Glomerular visceral epithelial cell (primary cell): ENCODE results near the gene EFCAB12.

Experiments used
- DNase-seq: peaks from one replicate; pipeline ENCODE4 v3.0.0-alpha.2; 2016; ENCODE audit errors: extremely low spot score

Gene EFCAB12

DNA sequence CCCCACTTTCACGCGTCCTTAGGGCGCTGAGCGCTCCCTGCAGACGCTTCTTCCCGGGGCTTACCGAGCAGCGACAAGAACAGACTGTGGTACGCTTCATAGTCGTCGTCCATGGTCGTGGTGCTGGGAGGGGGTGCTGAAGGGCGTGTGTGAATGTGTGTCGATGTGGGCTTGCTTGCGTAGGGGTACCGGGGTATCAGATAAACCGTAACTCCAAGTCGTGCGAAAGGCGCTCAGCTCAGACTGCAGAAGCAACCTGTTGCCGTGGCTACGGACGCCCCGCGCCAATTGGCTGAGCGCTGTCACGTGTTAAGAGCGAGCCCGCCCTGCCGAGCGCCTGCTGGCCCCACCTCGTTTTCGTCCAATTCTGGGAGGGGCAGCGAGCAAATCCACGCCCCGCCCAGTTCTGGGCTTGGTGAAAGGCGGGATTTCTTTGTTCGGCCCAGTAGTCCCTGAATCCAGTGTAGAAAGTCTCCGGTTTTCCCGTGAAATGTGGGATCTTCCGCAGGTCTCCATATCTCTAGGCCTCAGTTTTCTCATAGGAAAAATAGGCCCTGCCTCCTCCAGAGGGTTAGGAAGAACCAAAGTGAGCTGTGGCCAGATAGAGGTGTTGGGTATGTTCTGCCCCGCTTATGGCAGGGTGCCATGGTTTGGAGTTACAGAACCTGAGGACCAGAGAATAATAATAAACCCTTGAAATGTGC, at the start of gene EFCAB12:
TSS of gene EFCAB12 (minus strand) at position 261 of the 704 bp plus-strand sequence. CDS start at position 113, 148 bp downstream.
- peak; percentile 79 for DNase-seq

DNA sequence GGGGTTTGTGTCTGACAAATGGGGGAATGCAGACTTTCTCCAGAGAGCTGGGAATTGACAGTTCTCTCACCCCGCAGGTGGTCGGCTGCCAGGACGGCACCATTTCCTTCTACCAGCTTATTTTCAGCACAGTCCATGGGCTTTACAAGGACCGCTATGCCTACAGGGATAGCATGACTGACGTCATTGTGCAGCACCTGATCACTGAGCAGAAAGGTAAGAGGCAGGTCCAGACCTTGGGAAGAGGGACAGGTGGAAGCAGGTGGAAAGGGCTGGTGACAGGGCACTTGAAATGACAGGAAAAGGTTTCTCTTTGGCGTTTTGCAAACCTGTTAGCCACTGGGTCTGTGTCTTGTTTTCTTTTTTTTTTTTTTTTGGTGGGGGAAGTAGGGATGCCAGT, 48.1 kb upstream of the EFCAB12 start:
- DNase-seq, result no peak

DNA sequence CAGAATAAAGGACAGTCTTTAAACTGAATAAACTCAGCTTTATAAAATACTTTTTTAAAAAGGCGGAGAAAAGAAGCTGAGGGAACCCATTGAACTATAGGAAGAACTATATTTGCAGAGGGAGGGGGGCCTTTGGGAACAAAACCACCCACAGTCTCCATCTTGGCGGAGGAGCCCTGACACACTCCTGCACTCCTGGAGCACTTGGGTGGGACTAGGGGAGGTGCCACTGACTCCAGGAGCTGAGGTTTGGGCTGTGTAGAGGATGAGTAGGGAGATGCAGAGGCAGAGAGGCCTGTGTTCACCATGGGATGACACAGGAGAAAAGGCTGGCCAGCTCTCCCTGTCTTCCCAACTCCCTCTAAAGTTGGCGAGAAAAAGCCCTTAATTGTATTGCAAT, 47.4 kb upstream of the EFCAB12 start:
- no peak for DNase-seq

DNA sequence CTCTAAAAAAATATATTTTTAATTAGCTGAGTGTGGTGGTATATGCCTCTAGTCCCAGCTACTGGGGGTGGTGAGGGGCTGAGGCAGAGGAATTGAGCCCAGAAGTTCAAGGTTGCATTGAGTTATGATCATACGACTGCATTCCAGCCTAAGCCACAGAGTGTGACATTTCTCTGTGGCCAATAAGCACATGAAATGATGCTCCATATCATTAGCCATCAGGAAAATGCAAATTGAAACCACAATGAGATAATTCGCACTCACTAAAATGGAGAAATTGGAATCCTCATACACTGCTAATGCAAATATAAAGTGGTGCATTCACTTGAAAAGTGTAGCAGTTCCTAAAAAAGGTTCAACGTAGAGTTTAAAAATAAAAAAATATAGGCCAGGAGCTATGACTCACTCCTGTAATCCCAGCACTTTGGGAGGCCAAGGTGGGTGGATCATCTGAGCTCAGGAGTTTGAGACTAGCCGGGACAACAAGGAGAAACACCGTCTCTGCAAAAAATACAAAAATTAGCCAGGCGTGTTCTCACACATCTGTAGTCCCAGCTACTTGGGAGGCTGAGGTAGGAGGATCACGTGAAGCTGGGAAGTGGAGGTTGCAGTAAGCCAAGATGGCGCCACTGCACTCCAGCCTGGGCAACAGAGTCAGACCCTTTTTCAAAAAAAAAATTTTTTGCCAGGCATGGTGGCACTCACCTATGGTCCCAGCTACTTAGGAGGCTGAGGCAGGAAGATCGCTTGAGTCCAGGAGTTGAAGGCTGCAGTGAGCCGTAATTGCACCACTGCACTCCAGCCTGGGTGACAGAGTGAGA, 46.8 kb upstream of the EFCAB12 start:
- peak; percentile 10 for DNase-seq

DNA sequence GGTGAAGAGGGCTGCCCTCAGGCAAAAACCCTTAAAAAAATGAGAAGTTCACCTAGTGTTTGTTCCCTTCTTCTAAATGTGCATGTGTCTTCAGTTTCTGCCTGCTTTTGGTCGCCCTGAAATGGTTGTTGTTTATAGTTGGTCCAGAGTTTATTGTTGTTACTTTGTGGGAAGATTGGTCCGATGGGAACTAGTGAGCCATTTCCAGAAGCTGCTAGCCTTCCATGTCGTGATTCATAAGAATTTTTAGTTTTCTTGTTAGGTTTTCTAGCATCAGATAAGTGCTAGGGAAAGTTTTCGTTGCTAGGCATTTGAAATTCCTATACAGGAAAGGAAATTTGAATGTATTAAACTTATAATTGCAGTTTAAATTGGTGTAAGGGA, 45.3 kb upstream of the EFCAB12 start:
- no peak for DNase-seq

DNA sequence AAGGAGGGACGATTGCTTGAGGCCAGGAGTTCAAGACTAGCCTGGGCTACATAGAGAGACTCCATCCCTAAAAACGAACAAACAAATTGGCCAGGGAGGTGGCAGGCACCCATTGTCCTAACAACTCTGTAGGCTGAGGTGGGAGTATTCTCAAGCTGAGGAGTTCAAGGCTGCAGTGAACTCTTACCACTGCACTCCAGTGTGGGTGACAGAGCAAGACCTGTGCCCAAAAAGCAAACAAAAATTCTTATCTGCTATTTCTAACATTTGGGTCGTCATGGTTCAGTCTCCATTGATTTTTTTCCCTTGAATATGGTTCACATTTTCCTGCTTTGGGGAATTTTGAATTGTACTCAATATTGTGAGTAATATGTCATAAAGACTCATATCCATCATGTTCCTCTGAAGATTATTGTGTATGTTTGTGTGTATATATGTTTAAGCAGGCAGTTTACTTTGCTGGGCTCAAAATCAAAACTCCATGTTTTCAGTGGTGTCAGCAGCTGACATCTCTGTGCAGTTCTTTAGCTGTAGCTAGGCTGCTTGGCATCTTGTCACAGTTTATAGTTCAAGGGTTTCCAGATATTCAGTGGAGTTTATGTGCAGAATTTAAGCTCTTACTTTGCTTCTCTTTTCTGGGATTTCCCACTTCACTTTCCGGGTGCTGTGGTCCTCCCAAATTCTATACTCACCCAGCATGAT, 44.8 kb upstream of the EFCAB12 start:
- no peak for DNase-seq

DNA sequence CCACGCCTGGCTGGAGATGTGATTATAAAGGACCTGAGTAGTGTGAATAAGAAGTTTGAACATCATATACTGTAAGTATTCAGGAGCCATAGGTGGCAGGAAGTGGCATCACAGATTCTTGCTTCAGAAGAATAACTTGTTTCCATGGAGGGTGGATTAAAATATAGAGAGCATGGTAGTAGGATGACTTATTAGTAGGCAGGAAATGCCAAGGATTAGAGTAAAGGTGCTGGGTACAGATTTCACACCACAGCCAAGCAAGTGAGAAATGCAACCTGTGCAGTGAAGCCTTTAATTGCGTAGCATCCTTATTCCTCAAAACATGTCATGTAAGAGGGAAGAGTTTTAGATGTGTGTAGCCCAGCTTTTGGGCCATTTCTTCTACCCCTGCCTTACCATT, 42.4 kb upstream of the EFCAB12 start:
- peak; percentile 17 for DNase-seq

DNA sequence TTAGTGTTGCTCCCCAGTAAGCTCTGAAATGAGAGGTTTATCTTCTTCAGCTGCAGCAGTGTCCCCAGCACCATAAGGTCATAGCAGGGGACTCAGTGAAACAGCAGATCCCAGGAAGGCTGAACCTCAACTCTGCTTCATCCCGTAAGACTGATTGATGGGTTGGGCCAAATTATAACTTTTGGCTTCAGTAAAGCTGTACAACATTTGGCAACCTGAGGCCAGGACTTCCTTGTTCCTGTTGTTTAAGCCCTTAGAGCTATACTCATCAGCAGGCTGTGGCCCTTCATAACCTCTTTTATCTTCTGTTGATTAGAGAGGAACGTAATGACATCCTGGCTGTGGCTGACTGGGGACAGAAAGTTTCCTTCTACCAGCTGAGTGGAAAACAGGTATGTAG, 40.6 kb upstream of the EFCAB12 start:
- no peak for DNase-seq

DNA sequence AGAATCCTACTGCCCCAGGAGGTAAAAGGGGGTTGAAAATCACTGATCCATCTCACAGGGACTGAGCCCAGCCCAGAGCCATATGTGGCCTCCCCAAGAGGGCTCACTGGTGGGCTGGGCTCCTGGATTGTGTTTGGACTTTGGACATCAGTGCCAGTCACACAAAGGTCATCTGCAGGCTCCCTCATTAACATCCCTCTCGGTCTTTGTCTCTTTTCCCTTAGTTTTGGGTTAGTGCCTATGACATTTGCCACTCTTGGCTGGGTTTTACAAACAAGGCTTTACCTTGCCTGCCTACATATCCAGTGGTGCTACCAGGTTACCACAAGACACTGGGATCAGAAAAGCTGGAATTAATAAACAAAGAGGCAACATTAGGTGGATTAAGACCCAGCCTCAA, 39.5 kb upstream of the EFCAB12 start:
- DNase-seq, result no peak

DNA sequence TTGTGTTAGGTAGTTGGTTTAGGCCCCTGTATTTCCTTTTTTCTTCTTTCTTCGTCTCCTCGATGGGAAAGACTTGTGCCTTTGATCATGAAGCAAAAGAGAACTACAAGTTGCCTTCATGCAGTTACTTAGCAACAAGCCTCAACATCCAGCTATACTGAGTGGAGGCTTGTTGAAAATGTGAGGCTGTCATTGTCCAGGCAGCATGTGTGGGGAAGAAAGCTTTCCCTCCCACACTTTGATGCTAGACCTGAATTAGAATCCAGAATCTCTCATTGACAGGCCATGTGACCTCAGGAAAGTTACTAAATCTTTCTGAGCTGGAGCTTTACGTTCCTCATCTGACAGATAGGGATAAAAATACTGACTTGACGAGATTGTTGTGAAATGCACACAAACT, 35.3 kb upstream of the EFCAB12 start:
- DNase-seq, result no peak

DNA sequence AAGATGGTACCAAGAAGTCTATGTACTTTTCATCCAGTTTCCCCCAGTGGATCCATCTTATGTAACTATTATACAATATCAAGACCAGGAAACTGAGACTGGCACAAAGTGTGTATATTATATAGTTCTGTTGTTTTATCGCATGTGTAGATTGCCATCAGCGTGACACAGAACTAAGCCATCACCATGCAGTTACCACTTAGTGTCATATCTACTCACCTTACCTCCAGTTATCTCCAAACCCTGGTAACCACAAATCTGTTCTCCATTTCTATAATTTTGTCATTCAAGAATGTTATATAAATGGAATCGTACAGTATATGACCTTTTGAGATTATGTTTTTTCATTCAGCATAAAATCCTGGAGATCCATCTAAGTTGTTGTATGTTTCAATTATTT, 34.7 kb upstream of the EFCAB12 start:
- DNase-seq, result no peak

DNA sequence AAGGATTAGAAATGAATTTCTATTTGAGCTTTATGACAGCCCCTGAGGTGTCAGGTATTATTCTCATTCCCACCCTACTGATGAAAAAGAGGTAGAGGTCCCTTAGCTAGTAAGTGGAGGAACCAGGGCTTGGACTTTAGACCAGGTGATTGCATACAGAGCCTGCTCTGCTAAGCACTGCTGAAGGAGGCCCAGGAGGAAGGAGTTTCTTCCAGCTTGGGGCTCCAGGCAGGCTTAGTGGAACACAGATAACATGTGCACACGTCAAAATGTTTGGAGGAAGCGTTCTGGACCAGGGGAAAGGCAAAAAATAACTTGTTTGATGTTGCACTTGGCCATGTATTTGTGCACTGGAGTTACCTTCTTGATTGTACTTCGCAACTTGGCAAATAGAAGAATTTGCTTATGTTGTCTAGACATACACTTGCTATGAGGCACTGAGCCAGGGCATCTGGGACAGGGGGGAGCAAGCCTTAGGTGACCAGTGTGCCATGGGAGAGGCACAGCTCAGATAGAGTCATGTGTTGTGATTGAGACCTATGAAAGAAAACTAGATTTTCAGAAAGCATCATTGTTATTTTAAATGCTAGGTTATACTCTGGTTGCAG, 34.0 kb upstream of the EFCAB12 start:
- no peak for DNase-seq

DNA sequence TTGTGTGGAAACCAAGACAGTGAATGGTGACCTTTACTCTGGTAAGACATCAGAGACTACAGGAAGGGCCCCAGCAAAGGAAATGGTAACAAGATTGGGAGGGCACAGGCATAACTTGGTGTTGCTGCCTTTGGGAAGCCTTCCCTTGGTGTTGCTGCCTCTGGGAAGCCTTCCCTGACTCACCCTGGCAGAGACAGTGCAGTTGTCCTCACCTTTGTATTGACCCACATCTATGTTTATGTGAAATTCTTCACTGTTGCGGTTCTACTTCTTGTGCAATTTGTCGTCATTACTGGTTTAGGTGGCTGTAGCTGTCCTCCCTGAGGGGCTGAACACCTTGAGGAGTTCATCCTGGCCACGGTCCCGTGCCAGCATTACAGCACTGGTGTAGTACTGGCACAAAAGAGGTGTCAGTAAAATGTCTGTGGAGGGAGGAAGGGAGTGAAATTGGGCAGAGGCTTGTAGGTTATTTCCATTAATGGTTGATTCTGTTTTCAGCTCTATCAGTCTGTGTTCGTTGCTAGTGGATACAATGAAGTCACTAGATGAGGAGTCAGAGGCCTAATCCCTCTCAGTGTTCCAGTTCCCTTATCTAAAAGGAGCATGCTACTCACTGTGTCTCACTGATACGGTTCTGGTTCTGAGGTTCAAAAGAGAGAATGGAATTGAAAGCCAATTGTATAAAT, 33.2 kb upstream of the EFCAB12 start:
- no peak for DNase-seq

DNA sequence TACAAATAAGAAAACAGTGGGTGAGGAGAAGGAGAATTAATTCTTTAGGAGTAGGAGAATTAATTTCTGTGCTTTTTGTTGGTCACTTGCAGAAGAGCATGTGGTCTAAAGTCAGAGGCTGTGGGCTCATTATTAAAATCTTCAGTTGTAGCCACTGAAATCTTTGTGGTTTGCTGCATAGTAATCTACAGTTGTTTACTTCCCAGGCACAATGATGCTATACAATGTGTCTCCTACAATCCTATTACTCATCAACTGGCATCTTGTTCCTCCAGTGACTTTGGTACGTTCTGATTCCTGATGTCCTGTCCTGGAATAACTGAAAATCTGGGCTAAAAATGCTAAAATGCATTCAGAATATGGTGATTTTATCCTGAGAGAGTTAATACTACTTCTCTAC, 32.6 kb upstream of the EFCAB12 start:
- DNase-seq, result no peak

DNA sequence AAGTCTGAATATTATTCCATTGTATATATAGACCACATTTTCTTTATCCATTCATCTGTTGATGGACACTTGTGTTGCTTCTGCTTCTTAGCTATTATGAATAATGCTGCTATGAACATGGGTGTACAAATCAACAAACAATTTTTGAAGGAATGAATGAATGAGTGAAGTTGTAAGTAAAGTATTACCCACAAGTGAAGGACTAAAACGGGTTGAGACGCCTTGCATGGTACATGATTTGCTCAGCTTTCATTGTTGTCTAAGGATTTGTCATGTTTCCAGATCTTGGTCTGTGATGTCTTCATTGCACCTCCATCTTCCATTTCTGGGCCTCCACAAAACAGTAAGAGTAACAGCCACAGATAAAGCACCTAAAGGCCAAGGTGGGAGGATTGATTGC, 32.1 kb upstream of the EFCAB12 start:
- no peak for DNase-seq

DNA sequence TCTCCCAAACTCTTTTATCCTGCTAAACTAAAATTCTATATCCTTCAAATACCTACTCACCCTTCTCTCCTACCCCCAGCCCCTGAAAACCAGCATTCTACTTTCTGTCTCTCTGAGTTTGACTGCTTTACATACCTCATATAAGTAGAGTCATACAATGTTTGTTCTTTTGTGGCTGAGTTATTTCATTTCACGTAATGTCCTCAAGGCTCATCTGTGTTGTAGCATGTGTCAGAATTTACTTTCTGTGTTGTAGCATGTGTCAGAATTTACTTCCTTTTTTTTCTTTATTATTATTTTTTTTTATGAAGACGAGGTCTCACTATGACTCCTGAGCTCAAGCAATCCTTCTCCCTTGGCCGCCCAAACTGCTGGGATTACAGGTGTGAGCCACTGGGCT, 31.7 kb upstream of the EFCAB12 start:
- no peak for DNase-seq

DNA sequence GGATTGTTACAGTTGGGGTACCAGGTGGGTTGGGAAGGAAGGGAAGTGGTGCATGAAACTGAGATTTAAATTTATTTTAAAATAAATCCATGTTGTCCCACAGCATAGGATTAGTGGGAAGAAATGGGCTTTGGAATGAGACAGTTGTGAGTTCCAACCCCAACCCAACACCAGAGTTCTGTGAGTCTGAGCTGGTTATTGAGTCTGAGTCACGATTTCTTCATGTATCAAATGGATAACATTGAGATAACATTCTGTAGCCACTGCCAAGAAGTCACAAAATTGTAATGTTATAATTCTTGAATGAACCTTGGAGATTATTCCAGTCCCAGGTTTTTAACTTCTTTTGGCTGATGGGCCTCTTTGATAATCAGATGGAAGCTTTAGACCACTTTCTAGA, 25.3 kb upstream of the EFCAB12 start:
- no peak for DNase-seq

DNA sequence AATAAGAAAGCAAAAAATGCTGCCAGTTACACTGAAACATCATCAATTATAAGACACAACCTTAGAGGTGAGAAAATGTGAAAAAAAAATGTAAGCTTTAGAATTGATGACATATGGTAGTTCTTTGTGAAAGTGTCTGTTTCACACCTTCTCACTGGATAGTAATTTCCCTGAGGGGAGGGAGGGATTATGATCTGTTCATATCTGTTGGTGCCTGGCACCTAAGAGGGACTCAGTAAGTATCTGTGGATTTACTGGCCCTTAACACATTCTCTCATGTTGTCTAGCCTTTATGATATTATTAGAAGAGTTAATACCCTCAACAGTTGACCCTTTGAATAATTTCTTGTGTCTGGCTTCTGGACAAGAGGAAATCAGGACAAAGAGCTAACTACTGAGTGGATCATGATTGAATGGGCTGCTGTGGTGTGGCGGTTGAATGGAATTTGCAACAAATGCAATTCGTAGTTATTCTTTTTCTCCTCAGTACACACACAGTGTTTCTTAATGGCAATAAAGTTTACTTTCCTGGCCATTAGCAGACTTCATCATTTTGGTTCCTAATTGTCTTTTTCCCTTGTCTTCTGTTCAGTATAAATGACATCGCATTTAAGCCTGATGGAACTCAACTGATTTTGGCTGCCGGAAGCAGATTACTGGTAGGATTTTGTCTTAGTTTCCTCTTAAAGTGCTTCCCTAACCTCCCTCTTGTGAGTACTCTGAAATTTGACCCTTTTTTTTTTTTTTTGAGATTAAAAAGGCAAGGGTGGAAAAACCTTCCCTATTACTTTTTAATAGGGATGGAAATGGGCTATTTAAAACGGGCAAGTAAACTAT, 21.1 kb upstream of the EFCAB12 start:
- DNase-seq, result no peak

DNA sequence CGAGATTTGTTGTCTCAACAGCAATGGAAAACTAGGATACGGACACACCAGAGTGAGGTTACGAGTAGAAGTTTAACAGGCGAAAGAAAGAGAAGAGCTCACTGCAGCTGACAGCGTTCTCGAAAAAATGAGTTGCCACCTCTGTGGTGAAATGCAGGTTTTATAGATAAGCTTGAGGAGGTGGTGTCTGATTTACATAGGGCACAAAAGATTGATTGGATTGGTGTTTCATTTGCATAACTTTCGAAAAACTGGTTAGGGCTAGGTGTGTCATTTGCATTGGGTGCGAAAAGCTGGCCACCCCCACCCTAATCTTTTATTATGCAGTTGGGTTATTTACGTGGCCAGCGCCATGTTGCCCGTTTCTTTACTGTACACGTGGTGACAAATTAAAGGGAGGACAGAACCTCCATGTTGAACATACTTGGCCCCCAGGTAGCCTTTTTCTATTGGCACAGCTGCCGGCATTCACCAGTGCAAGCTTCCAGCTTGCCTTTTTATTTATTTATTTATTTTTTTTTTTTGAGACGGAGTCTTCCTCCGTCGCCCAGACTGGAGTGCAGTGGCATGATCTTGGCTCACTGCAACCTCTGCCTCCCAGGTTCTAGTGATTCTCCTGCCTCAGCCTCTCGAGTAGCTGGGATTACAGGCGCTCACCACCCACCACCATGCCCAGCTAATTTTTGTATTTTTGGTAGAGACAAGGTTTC, 19.9 kb upstream of the EFCAB12 start:
- peak; percentile 25 for DNase-seq

DNA sequence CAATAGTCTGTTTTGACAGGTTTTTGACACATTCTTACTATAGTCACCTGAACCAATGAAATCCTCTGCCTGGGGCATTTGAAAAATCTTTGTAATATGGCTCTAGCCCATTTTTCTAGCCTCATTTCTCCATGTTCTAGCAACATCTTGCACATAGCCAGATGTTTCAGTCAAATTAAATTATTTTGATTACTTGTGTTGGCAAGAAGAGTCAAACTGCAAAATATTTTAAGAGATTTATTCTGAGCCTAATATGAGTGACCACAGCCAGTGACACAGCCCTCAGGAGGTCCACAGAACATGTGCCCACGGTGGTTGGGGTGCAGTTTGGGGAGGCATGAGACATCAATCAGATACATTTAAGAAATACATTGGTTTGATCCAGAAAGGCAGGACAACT, 18.5 kb upstream of the EFCAB12 start:
- DNase-seq, result no peak
